DOHH2 (cell line): Measurements from ENCODE around the gene HSF5.

Experiments used
- H3F3A ChIP-seq: fragments of 200-600 bp; sonication (generic), shearing (Covaris generic); 2 replicates; pipeline ENCODE4 v1.6.0; 2016; ENCODE audit warnings: antibody characterized with exemption, mild to moderate bottlenecking; ENCODE audit not compliant: control insufficient read depth, insufficient read depth
- H3K27ac ChIP-seq: fragments of 200-600 bp; sonication (generic); 2 replicates; pipeline ENCODE4 v1.5.1; 2014; ENCODE audit warnings: low read depth, mild to moderate bottlenecking, low read length, moderate library complexity
- H3K27me3 ChIP-seq: fragments of 200-600 bp; sonication (generic); 2 replicates; pipeline ENCODE4 v1.6.1; 2014; ENCODE audit warnings: mild to moderate bottlenecking, low read length, mixed read lengths; ENCODE audit not compliant: control insufficient read depth
- H3K36me3 ChIP-seq: fragments of 200-600 bp; sonication (generic); 2 replicates; pipeline ENCODE4 v1.6.1; 2014; ENCODE audit warnings: mild to moderate bottlenecking, low read length, moderate library complexity, mixed read lengths; ENCODE audit not compliant: control insufficient read depth
- H3K4me1 ChIP-seq: fragments of 200-600 bp; sonication (generic); 2 replicates; pipeline ENCODE4 v1.6.1; 2014; ENCODE audit warnings: mild to moderate bottlenecking, low read length, mixed read lengths; ENCODE audit not compliant: control insufficient read depth
- H3K4me2 ChIP-seq: fragments of 200-600 bp; sonication (generic); 2 replicates; pipeline ENCODE4 v1.6.0; 2014; ENCODE audit warnings: mild to moderate bottlenecking, low read length, moderate library complexity
- H3K4me3 ChIP-seq: fragments of 200-600 bp; sonication (generic); 2 replicates; pipeline ENCODE4 v1.5.1; 2014; ENCODE audit warnings: mild to moderate bottlenecking, low read length, mixed read lengths
- H3K79me2 ChIP-seq: fragments of 200-600 bp; sonication (generic); 2 replicates; pipeline ENCODE4 v1.6.1; 2014; ENCODE audit warnings: mild to moderate bottlenecking, low read length, mixed read lengths; ENCODE audit not compliant: control insufficient read depth
- H3K9me2 ChIP-seq: fragments of 200-600 bp; sonication (generic); replicated peaks from 2 replicates; pipeline ENCODE4 v1.6.1; 2014; ENCODE audit warnings: mild to moderate bottlenecking, low read length, mixed read lengths; ENCODE audit not compliant: control insufficient read depth
- H3K9me3 ChIP-seq: fragments of 200-600 bp; sonication (generic); 2 replicates; pipeline ENCODE4 v1.6.1; 2014; ENCODE audit warnings: antibody characterized with exemption, low read length, mixed read lengths; ENCODE audit not compliant: control insufficient read depth, insufficient read depth
- H4K20me1 ChIP-seq: fragments of 200-600 bp; sonication (generic); 2 replicates; pipeline ENCODE4 v1.6.0; 2014; ENCODE audit warnings: low read depth, mild to moderate bottlenecking, antibody characterized with exemption, low read length, moderate library complexity; ENCODE audit not compliant: control insufficient read depth, insufficient read depth
- CTCF ChIP-seq: fragments of 200-600 bp; sonication (generic); IDR thresholded peaks from one replicate; pipeline ENCODE4 v1.5.1; 2014; ENCODE audit warnings: antibody characterized with exemption, mild to moderate bottlenecking, low read depth, low read length; ENCODE audit not compliant: poor library complexity, severe bottlenecking
- EZH2phosphoT487 ChIP-seq: fragments of 200-600 bp; sonication (generic); IDR thresholded peaks from 2 replicates; pipeline ENCODE4 v1.6.1; 2017; ENCODE audit warnings: borderline replicate concordance, mild to moderate bottlenecking, antibody characterized with exemption, low read length, moderate library complexity, mixed read lengths

The HSF5 gene

GRCh38 chr17:58535431-58535830 lies 47.2 kb upstream of the HSF5 start:
- Histone ChIP-seq H3K36me3 (no peaks in the 10 kb centered on the region), H4K20me1 (no peaks in the 10 kb centered on the region), H3K4me2 (no peak overlapping the region), H3K27ac (no peak overlapping the region), H3K9me2 (no peaks in the 10 kb centered on the region), H3K79me2 (no peaks in the 10 kb centered on the region), H3K4me3 (no peak overlapping the region), H3F3A (no peaks in the 10 kb centered on the region), H3K4me1 (peaks cover 12% of the 10 kb centered on the region), H3K9me3 (no peaks in the 10 kb centered on the region), H3K27me3 (peaks cover 35% of the 10 kb centered on the region)
- TF ChIP-seq CTCF: no peak
- no peak for TF ChIP-seq EZH2phosphoT487

GRCh38 chr17:58534901-58535421 lies 46.8 kb upstream of the HSF5 start:
- H3K9me2 ChIP-seq: no peaks in the 10 kb centered on the region
- no peak overlapping the region for H3K4me3 ChIP-seq
- peaks cover 12% of the 10 kb centered on the region for H3K4me1 ChIP-seq
- H3K79me2 ChIP-seq: no peaks in the 10 kb centered on the region
- no peaks in the 10 kb centered on the region for H3F3A ChIP-seq
- no peak overlapping the region for H3K27ac ChIP-seq
- TF ChIP-seq CTCF (no peak), EZH2phosphoT487 (no peak)
- no peaks in the 10 kb centered on the region for H4K20me1 ChIP-seq
- H3K9me3 ChIP-seq: no peaks in the 10 kb centered on the region
- no peak overlapping the region for H3K4me2 ChIP-seq
- peaks cover 39% of the 10 kb centered on the region for H3K27me3 ChIP-seq
- no peaks in the 10 kb centered on the region for H3K36me3 ChIP-seq

GRCh38 chr17:58534331-58534730 lies 46.1 kb upstream of the HSF5 start:
- no peak for TF ChIP-seq EZH2phosphoT487
- no peak for TF ChIP-seq CTCF
- Histone ChIP-seq H3K9me3 (no peaks in the 10 kb centered on the region), H4K20me1 (no peaks in the 10 kb centered on the region), H3F3A (no peaks in the 10 kb centered on the region), H3K27me3 (peaks cover 40% of the 10 kb centered on the region), H3K4me2 (no peak overlapping the region), H3K36me3 (no peaks in the 10 kb centered on the region), H3K79me2 (no peaks in the 10 kb centered on the region), H3K27ac (no peak overlapping the region), H3K4me1 (peaks cover 12% of the 10 kb centered on the region), H3K4me3 (no peak overlapping the region), H3K9me2 (no peaks in the 10 kb centered on the region)
